H1 (cell line): ENCODE results near the gene FMO5. TPM values are rescaled to one million over a fixed set of nuclear protein-coding genes. Genes with fewer than 3 reads are reported as not detected.

Source experiments
- CTCF ChIA-PET: fragments of 300-600 bp; sonication (Branson Sonifier 250); formaldehyde crosslinking; loops from one replicate; lab custom pipeline; 2021; ENCODE audit not compliant: partially characterized antibody; lab: Charles Lee
- POLR2A ChIA-PET: fragments of 300-600 bp; sonication (Branson Sonifier 250); formaldehyde crosslinking; loops from one replicate; lab custom pipeline; 2021; ENCODE audit warnings: inconsistent platforms; ENCODE audit not compliant: partially characterized antibody; lab: Charles Lee
- DNase-seq, 2 experiments: peaks; one replicate each; pipeline versions ENCODE4 v3.0.0 to v3.0.0-alpha.2; 2010 to 2022; ENCODE audit warnings: low spot score in 2 of 2, low read depth in 1 of 2, mixed read lengths in 1 of 2
- FAIRE-seq: peaks from 2 replicates; lab custom pipeline; 2011; peaks lifted over from hg19 to GRCh38; lab: Jason Lieb, UNC
- H2AFZ ChIP-seq: 2 replicates; pipeline ENCODE4 v1.8.1; 2012; ENCODE audit warnings: low read length, inconsistent platforms
- H2AK5ac ChIP-seq: 2 replicates; pipeline ENCODE4 v1.6.1; 2013; ENCODE audit warnings: low read depth, low read length
- H2BK120ac ChIP-seq: replicated peaks from 2 replicates; pipeline ENCODE3; 2013; ENCODE audit warnings: low read depth, low read length, inconsistent platforms
- H2BK12ac ChIP-seq: 2 replicates; pipeline ENCODE4 v1.6.1; 2013; ENCODE audit warnings: low read depth, low read length
- H2BK15ac ChIP-seq: 2 replicates; pipeline ENCODE4 v1.6.1; 2013; ENCODE audit warnings: low read length
- H2BK20ac ChIP-seq: 2 replicates; pipeline ENCODE4 v1.6.1; 2013; ENCODE audit warnings: low read length
- H2BK5ac ChIP-seq: 2 replicates; pipeline ENCODE4 v1.6.1; 2013; ENCODE audit warnings: low read depth, low read length
- H3K14ac ChIP-seq: 2 replicates; pipeline ENCODE4 v1.6.1; 2013; ENCODE audit warnings: inconsistent platforms; ENCODE audit not compliant: insufficient read length
- H3K18ac ChIP-seq: 2 replicates; pipeline ENCODE4 v1.6.1; 2013; ENCODE audit warnings: low read length; ENCODE audit errors: extremely low read depth
- H3K23ac ChIP-seq: 2 replicates; pipeline ENCODE4 v1.6.1; 2013; ENCODE audit warnings: inconsistent platforms; ENCODE audit not compliant: insufficient read length
- H3K23me2 ChIP-seq: 2 replicates; pipeline ENCODE4 v1.6.1; 2013; ENCODE audit warnings: low read depth, low read length
- H3K27ac ChIP-seq: 2 replicates; pipeline ENCODE4 v1.6.1; 2011; ENCODE audit warnings: low read depth, low read length, inconsistent platforms
- H3K27me3 ChIP-seq, 4 experiments: replicated peaks in 1 of 4; 1 replicate in 1 of 4; 2 replicates in 3 of 4; pipeline versions ENCODE4 v1.6.1 to v1.8.1; 2011 to 2013; ENCODE audit warnings: low read length in 3 of 4, mild to moderate bottlenecking in 3 of 4, inconsistent platforms in 2 of 4, mixed read lengths in 2 of 4, moderate library complexity in 1 of 4; ENCODE audit not compliant: control insufficient read depth in 3 of 4, insufficient read depth in 3 of 4; ENCODE audit errors: extremely low read depth in 1 of 4
- H3K36me3 ChIP-seq, 4 experiments: 2 replicates each; pipeline versions ENCODE4 v1.6.1 to v1.8.1; 2011 to 2013; ENCODE audit warnings: mild to moderate bottlenecking in 4 of 4, low read length in 3 of 4, moderate library complexity in 2 of 4, control low read depth in 1 of 4, inconsistent platforms in 1 of 4; ENCODE audit not compliant: insufficient read depth in 4 of 4, control insufficient read depth in 2 of 4
- H3K4ac ChIP-seq: replicated peaks from 2 replicates; pipeline ENCODE3; 2013; ENCODE audit warnings: low read length, low read depth, mixed read lengths, inconsistent platforms; ENCODE audit not compliant: insufficient read length
- H3K4me1 ChIP-seq, 4 experiments: replicated peaks in 1 of 4; 1 replicate in 1 of 4; 2 replicates in 3 of 4; pipeline versions ENCODE4 v1.6.1 to v1.8.1; 2011 to 2013; ENCODE audit warnings: low read length in 3 of 4, inconsistent platforms in 2 of 4, mixed read lengths in 1 of 4; ENCODE audit not compliant: insufficient read depth in 4 of 4, control insufficient read depth in 3 of 4
- H3K4me2 ChIP-seq, 2 experiments: 2 replicates each; pipeline versions ENCODE4 v1.6.1 to v1.8.1; 2011 to 2013; ENCODE audit warnings: low read depth in 2 of 2, low read length in 2 of 2, control low read depth in 1 of 2, inconsistent platforms in 1 of 2, mild to moderate bottlenecking in 1 of 2; ENCODE audit not compliant: insufficient read depth in 1 of 2
- H3K4me3 ChIP-seq, 4 experiments: fragments of 200-600, 300-600 bp in 1 of 4; sonication (generic), shearing (Covaris generic), sonication (Bioruptor Twin) in 1 of 4; 2 replicates each; pipeline versions ENCODE4 v1.5.1 to v1.8.1; 2011 to 2016; ENCODE audit warnings: low read length in 4 of 4, low read depth in 3 of 4, control low read depth in 2 of 4, inconsistent platforms in 2 of 4, mild to moderate bottlenecking in 2 of 4, mixed read lengths in 1 of 4, moderate library complexity in 1 of 4; ENCODE audit not compliant: insufficient read depth in 2 of 4; ENCODE audit errors: extremely low read depth in 1 of 4
- H3K56ac ChIP-seq: replicated peaks from 2 replicates; pipeline ENCODE3; 2013; ENCODE audit warnings: low read depth, mild to moderate bottlenecking, mixed read lengths, low read length, inconsistent platforms; ENCODE audit not compliant: insufficient read length
- H3K79me1 ChIP-seq: 2 replicates; pipeline ENCODE4 v1.6.1; 2013; ENCODE audit warnings: low read depth, low read length, control low read depth
- H3K79me2 ChIP-seq, 2 experiments: 2 replicates each; pipeline versions ENCODE4 v1.6.1 to v1.8.1; 2012 to 2013; ENCODE audit warnings: low read length in 2 of 2, mild to moderate bottlenecking in 2 of 2, inconsistent platforms in 1 of 2; ENCODE audit not compliant: insufficient read depth in 2 of 2, control insufficient read depth in 1 of 2
- H3K9ac ChIP-seq, 4 experiments: replicated peaks in 1 of 4; 1 replicate in 1 of 4; 2 replicates in 3 of 4; pipeline versions ENCODE4 v1.6.1 to v1.8.1; 2011 to 2013; ENCODE audit warnings: low read depth in 3 of 4, low read length in 3 of 4, control low read depth in 2 of 4, mild to moderate bottlenecking in 2 of 4, moderate library complexity in 2 of 4, inconsistent platforms in 1 of 4; ENCODE audit errors: extremely low read depth in 1 of 4
- H3K9me3 ChIP-seq, 2 experiments: 2 replicates each; pipeline versions ENCODE4 v1.6.1 to v1.8.1; 2012 to 2013; ENCODE audit warnings: mild to moderate bottlenecking in 2 of 2, moderate library complexity in 2 of 2, control low read depth in 1 of 2, inconsistent platforms in 1 of 2, low read depth in 1 of 2, low read length in 1 of 2, mixed read lengths in 1 of 2; ENCODE audit not compliant: insufficient read depth in 2 of 2
- H4K20me1 ChIP-seq, 2 experiments: replicated peaks in 1 of 2; 2 replicates each; pipeline versions ENCODE3 to v1.8.1; 2011 to 2013; ENCODE audit warnings: inconsistent platforms in 2 of 2, low read length in 2 of 2, mild to moderate bottlenecking in 1 of 2; ENCODE audit not compliant: insufficient read depth in 2 of 2, control insufficient read depth in 1 of 2
- H4K5ac ChIP-seq: 2 replicates; pipeline ENCODE4 v1.6.1; 2013; ENCODE audit warnings: low read length, low read depth, mixed read lengths, inconsistent platforms; ENCODE audit not compliant: insufficient read length
- H4K8ac ChIP-seq: 2 replicates; pipeline ENCODE4 v1.8.0; 2013; ENCODE audit warnings: mild to moderate bottlenecking, moderate library complexity, low read length, inconsistent platforms; ENCODE audit not compliant: insufficient read depth; ENCODE audit errors: extremely low read depth
- H4K91ac ChIP-seq: replicated peaks from 2 replicates; pipeline ENCODE3; 2013; ENCODE audit warnings: low read length, mixed read lengths, inconsistent platforms; ENCODE audit not compliant: insufficient read length
- FOSL1 ChIP-seq: IDR thresholded peaks from 2 replicates; pipeline ENCODE4 v1.6.1; 2011; ENCODE audit warnings: mild to moderate bottlenecking, low read depth, low read length, moderate library complexity; ENCODE audit not compliant: insufficient read depth
- RXRA ChIP-seq: IDR thresholded peaks from 2 replicates; pipeline ENCODE4 v1.6.1; 2011; ENCODE audit warnings: low read depth, mild to moderate bottlenecking, low read length, moderate library complexity; ENCODE audit not compliant: insufficient read depth
- WGBS, 2 experiments: shearing (Covaris generic) in 1 of 2; methylation state at CpG; one replicate each; pipeline versions ENCODE4 v1.1.6 to v1.1.7; 2013 to 2015; ENCODE audit warnings: low lambda C conversion rate in 2 of 2, mixed read lengths in 2 of 2, inconsistent platforms in 1 of 2, low coverage in 1 of 2, missing lambda C conversion rate in 1 of 2; ENCODE audit not compliant: insufficient replicate concordance in 2 of 2, insufficient coverage in 1 of 2, insufficient read length in 1 of 2; ENCODE audit errors: extremely low coverage in 1 of 2, missing lambda C conversion rate in 1 of 2; 5-methylcytosine and 5-hydroxymethylcytosine counted together
- long read RNA-seq, 2 experiments: library from RNA in 1 of 2; library from capped mRNA in 1 of 2; stranded (forward); transcript quantifications; one replicate each; pipeline ENCODE4 v2.0.0, GENCODE V29; 2021; ENCODE audit warnings: inconsistent platforms in 1 of 2
- polyA minus RNA-seq, 3 experiments: library from RNA; depleted of rRNA, polyadenylated mRNA; stranded (reverse); fragments of >200 nt; gene quantifications; 1 replicate in 2 of 3; 2 replicates in 1 of 3; pipeline ENCODE4 v1.2.3, GENCODE V29; 2011
- polyA plus RNA-seq, 7 experiments: library from polyadenylated mRNA; depleted of rRNA in 3 of 7; stranded (reverse) in 5 of 7; unstranded in 2 of 7; fragments of >200 nt in 5 of 7; fragments of 200-250 nt in 2 of 7; gene quantifications; 1 replicate in 5 of 7; 2 replicates in 1 of 7; 4 replicates in 1 of 7; pipeline versions ENCODE4 v1.2.1 to v1.2.3, GENCODE V29; 2011 to 2013; ENCODE audit warnings: missing spikeins in 2 of 7, mixed read lengths in 2 of 7
- total RNA-seq: library from RNA; stranded (reverse); fragmentation: NEBNext Ultra II Directional; extraction: Animal tissue kit (Norgen Biotek cat#: 25700); gene quantifications from 2 replicates; pipeline ENCODE4 v1.2.1, GENCODE V29; 2021

FMO5 gene, protein sequence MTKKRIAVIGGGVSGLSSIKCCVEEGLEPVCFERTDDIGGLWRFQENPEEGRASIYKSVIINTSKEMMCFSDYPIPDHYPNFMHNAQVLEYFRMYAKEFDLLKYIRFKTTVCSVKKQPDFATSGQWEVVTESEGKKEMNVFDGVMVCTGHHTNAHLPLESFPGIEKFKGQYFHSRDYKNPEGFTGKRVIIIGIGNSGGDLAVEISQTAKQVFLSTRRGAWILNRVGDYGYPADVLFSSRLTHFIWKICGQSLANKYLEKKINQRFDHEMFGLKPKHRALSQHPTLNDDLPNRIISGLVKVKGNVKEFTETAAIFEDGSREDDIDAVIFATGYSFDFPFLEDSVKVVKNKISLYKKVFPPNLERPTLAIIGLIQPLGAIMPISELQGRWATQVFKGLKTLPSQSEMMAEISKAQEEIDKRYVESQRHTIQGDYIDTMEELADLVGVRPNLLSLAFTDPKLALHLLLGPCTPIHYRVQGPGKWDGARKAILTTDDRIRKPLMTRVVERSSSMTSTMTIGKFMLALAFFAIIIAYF
- 0.34 TPM in 2 replicates for total RNA-seq
- polyA plus RNA-seq (2011; rRNA removed): 0.16 and 0.27 TPM in 2 replicates
- polyA plus RNA-seq (2011; cell fraction: cytosol; rRNA removed): 0.23 TPM
- 0.16 TPM for polyA plus RNA-seq (2011; cell fraction: nucleus; rRNA removed)
- 0.48 to 0.80 TPM (median 0.63 TPM) in 4 replicates for polyA plus RNA-seq (2012, experiment 1 of 2)
- not detected for polyA plus RNA-seq (2012, experiment 2 of 2)
- polyA plus RNA-seq (2013, experiment 1 of 2): 0.47 TPM
- polyA plus RNA-seq (2013, experiment 2 of 2): 0.61 TPM
- polyA minus RNA-seq (2011; rRNA and poly(A)+ RNA removed): 0.10 and 0.25 TPM in 2 replicates
- polyA minus RNA-seq (2011; cell fraction: cytosol; rRNA and poly(A)+ RNA removed): not detected
- 0.70 TPM for polyA minus RNA-seq (2011; cell fraction: nucleus; rRNA and poly(A)+ RNA removed)
- long read RNA-seq, experiment 1, partial matches to known transcripts: 0 of 1 reads
- long read RNA-seq, experiment 1, other reads (novel, unspliced or antisense): 1 of 1 reads
- long read RNA-seq, experiment 2: 0 reads

DNA sequence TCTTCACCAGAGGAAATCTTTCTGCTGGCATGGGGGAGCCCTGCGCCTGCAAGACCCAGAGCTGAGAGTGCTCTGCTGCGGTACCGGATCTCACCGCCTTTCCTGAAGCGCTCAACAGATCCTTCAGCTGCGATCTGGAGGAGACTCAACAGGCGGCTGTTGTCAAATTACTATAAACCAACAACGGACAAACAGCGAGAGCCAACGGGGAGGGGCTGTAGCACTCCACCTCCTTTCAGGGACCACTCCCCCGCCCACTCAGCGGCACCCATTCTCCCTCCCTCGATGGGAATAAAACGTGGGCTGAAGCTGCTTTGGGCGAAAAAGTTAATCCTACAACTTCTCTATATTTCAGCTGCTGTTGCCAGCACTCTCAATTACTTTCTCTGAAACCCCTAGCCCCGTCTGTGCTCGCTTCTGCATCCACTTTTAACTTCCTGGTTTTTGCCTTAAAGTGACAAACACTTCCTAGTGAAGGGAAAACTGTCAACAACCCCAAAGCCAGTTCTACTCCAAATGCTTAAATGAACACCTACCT, at the start of gene FMO5:
FMO5 (minus strand) TSS at position 147 of the 538 bp plus-strand sequence. CDS start 310 bp downstream, outside the sequence.
- POLR2A ChIA-PET: interaction anchor here (0.8 to 4.7 kb wide), 2 partner anchors 17 to 141 kb away, joined by 4 to 19 read pairs; no protein-coding TSS in a partner anchor
- H2BK15ac ChIP-seq: no peak within 1 kb of the TSS
- TF ChIP-seq RXRA (no peak), FOSL1 (no peak)

More for the DNA sequence above, at the start of gene FMO5:
- no peak within 1 kb of the TSS for H3K4ac ChIP-seq
- H3K4me1 ChIP-seq: peaks cover 0 to 6% (median 4%) of the 10 kb centered on the region in 4 experiments; a peak in 4 of 7 replicates
- no peak within 1 kb of the TSS for H2BK12ac ChIP-seq
- H3K4me3 ChIP-seq: peak within 1 kb of the TSS; percentile 55 to 82 (median 76)
- no peaks in the 10 kb centered on the region for H4K20me1 ChIP-seq
- H3K14ac ChIP-seq: no peak within 1 kb of the TSS
- H3K18ac ChIP-seq: no peak within 1 kb of the TSS; the same call in 1 of the 2 replicates
- no peak within 1 kb of the TSS for H4K8ac ChIP-seq
- H3K23ac ChIP-seq: no peak within 1 kb of the TSS
- H2BK5ac ChIP-seq: no peak within 1 kb of the TSS
- no peaks in the 10 kb centered on the region for H3K9me3 ChIP-seq
- no peak within 1 kb of the TSS for H4K5ac ChIP-seq
- CTCF ChIA-PET: interaction anchor here (0.8 to 2.1 kb wide), 5 partner anchors 9 to 82 kb away, joined by 3 to 9 read pairs (median 4); no protein-coding TSS in a partner anchor
- H2BK20ac ChIP-seq: no peak within 1 kb of the TSS
- H3K56ac ChIP-seq: no peak within 1 kb of the TSS
- H3K79me2 ChIP-seq: no peaks in the 10 kb centered on the region
- no peaks in the 10 kb centered on the region for H3K79me1 ChIP-seq
- peaks cover 0 to 3% (median 0%) of the 10 kb centered on the region in 4 experiments; a peak in 2 of 7 replicates for H3K27me3 ChIP-seq
- no peak within 1 kb of the TSS for H2AK5ac ChIP-seq
- no peak within 1 kb of the TSS for H4K91ac ChIP-seq
- H2AFZ ChIP-seq: peak within 1 kb of the TSS; percentile 93
- no peak within 1 kb of the TSS for H3K27ac ChIP-seq
- FAIRE-seq (peak; percentile 73), DNase-seq (peak; percentile 44 to 65)
- H3K23me2 ChIP-seq: peaks cover 7% of the 10 kb centered on the region; the same call in 1 of the 2 replicates
- no peak within 1 kb of the TSS for H2BK120ac ChIP-seq
- 1% methylated on average over 17 of the region's 17 CpGs; no CpG with 5 or more reads in 1 of the 2 experiments for WGBS, 2 experiments
- H3K4me2 ChIP-seq: peak within 1 kb of the TSS; percentile 85 to 95
- H3K36me3 ChIP-seq: no peaks in the 10 kb centered on the region
- peak within 1 kb of the TSS in 3 of 4 experiments; percentile 6 to 18 (median 13); a peak in 3 of 7 replicates for H3K9ac ChIP-seq
